ENCODE measurements around the gene FCN1.

GRCh38 chr9:134915046-134915985 lies 2.4 kb downstream of the FCN1 start:
- TF ChIP-seq CTCF (IDR thresholded peaks at IDR 0.05; ENCODE audit: low read length), result no peak
- TF ChIP-seq EZH2 (optimal IDR thresholded peaks at IDR 0.05; ENCODE audit: low read depth, low read length), result no peak
